GM10266 (cell line): ENCODE measurements around the gene CYSLTR2.

Experiments
- DNase-seq: peaks from one replicate; pipeline ENCODE4 v3.0.0; 2012; ENCODE audit errors: extremely low spot score
- TF ChIP-seq, protein P1 (sequence below): IDR thresholded peaks from 2 replicates; pipeline ENCODE4 v1.5.1; 2012; ENCODE audit warnings: mild to moderate bottlenecking, low read depth; ENCODE audit not compliant: control insufficient read depth, insufficient read depth; ENCODE audit errors: missing control alignments

CYSLTR2 gene

DNA sequence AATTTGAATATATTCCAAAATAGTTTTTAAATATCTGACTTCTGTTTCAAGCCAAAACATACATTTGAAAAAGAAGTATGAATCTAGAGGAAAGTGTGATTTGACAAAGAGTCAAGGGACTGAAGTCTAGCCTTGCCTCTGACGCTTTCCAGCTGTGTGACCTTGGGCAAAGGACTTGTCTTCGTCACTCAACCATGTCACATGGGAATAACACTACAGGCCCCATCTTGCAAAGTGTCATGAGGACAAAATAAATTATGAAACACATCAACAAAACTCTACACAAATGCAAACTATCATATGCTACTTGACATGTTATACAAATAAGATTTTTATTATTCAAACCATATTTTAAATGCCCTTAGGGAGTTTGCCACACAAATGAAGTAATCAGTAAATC is 73.0 kb downstream of the CYSLTR2 start:
- DNase-seq: no peak
- TF ChIP-seq, protein P1, sequence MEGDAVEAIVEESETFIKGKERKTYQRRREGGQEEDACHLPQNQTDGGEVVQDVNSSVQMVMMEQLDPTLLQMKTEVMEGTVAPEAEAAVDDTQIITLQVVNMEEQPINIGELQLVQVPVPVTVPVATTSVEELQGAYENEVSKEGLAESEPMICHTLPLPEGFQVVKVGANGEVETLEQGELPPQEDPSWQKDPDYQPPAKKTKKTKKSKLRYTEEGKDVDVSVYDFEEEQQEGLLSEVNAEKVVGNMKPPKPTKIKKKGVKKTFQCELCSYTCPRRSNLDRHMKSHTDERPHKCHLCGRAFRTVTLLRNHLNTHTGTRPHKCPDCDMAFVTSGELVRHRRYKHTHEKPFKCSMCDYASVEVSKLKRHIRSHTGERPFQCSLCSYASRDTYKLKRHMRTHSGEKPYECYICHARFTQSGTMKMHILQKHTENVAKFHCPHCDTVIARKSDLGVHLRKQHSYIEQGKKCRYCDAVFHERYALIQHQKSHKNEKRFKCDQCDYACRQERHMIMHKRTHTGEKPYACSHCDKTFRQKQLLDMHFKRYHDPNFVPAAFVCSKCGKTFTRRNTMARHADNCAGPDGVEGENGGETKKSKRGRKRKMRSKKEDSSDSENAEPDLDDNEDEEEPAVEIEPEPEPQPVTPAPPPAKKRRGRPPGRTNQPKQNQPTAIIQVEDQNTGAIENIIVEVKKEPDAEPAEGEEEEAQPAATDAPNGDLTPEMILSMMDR: no peak

DNA sequence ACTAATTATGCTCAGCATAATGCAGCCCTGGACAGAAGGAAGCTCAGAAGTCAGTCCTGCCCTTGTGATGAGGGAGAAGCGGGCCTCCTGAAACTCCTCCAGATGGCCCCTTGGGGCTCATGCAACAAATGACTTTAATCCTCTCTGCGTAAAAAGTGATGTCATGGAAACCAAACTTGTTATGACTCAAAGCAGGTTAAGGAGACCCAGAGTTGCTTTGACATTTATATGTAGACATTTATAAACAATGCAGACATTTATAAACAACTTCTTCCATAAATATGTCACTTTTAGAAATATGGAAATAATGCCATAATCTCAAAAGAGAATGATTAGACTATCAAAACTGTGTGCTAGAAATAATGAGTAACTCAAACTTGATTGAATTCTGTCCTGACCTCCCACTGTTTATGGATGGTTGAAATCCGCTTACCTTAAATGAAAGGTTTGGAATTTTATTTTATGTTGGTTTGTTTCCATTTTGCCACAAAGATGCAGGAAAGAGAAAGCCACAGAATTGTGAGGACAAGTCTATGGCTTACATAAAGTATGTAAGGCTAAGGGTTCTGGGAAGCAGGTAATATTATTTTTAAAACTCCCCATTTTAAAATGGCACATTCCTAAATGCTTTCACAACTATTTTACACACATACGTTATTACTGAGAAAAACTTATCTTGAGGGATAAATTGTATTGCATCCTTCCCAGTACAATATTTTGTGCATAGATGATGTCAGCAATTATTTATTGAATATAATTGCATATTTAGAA is 73.7 kb downstream of the CYSLTR2 start:
- TF ChIP-seq, protein P1: no peak
- DNase-seq: no peak

DNA sequence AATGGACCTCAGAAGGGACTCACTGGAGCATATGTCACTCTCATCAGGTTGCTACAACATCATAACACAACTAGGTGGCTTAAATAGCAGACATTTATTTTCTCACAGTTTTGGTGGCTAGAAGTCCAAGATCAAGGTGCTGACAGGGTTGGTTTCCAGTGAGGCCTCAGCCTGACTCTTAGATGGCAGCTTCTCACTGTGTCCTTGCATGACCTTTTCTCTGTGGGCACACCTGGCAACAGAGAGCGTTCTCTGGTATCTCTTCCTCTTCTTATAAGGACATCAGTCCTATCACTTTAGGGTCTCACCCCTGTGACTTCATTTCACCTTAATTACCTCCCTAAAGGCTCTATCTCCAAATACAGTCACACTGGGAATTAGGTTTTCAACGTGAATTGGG is 74.5 kb downstream of the CYSLTR2 start:
- no peak for DNase-seq
- TF ChIP-seq, protein P1: no peak

DNA sequence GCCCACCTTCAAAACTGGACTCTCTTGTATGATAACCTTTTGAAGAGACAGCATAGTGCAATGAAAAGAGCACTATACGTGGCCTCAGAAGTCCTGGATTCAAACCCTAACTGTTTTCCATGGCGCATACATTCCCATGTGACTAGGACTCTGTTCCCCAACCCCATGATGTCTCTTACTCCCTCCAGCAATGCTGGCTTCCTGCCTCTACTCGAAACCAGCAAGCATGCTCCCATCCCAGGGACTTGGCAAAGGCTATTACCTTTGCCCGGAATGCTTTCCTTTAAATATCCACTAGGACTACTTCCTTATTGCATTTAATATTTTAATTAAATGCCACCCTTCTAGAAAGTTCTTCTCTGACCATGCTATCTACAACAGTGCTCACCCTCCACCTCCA is 75.1 kb downstream of the CYSLTR2 start:
- TF ChIP-seq, protein P1: no peak
- no peak for DNase-seq

DNA sequence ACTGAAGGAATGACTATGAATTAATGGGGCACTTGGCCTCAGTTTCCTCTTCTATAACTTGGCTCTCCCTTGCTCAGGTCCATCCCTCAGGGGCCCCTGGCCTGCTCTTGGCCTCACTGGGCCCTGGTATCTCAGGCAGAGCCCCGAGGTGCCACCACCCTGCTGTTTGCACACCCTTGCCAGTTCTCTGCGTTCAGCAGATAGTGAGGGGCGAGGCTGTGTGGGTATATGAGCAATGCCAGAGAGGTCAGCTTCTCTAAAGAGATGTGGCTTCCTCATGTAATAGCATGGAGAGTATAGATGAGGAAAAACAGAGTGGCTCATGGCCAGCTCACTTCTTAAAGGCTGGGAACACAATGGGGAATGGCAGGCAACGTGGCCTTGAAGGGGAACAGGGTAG is 76.1 kb downstream of the CYSLTR2 start:
- TF ChIP-seq, protein P1: no peak
- no peak for DNase-seq

DNA sequence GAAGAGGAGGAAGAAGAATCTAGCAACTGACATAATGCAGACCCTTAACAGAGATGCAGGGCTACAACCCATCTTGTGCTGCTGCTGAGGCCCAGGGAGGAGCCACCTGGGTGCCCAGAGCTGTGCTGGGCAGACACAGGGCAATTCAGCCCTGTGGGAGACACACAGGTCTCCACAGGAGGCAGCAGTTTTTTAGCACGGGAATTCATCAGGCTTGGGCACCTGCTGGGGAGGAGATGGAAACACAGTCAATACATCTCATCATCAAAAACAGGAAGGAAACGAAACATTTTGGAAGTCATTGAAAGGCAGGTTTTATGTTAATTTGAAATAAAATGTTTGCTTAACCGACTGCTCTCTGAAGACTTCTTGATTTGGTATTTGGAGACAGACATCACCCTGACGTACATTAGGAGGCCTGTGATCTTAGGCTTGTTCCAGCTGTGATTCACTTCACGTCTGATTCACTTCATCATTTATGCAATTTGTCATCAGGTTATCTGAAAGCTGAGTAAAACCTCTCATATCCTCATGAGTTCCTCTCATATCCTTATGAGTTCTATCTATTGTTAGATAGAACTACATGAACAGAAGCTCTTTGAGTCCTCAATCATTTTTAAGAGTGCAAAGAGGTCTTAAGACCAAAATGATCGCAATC is 77.4 kb downstream of the CYSLTR2 start:
- TF ChIP-seq, protein P1: no peak
- DNase-seq: no peak

DNA sequence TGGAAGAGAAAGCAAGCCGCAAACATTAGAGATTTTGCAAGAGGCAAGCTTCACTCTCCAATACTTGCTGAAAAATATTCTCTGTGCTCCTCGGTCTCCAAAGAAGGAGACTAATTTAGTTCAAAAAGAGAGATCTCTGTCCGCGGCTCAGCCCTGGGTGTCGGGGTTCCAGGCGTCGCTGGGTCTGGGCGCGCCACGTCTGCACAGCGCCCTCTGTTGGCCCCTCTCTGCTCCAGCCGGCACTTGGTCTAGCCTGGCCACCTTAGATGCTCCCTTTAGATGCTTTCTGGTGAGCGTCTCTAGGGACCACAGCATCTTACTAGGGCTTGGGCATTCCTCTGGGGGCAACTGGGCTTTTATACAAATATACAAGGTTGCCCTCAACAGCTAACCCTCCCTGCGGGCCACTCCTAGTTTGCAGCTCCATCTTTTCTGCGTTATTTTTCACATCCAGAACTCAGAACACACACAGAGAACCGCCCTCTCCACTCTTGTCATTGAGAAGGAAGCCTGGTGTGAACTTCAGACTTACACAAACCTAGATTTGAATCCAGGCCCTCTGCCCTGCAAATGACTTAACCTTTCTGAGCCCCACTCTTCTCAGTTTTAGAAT is 78.3 kb downstream of the CYSLTR2 start:
- TF ChIP-seq, protein P1: peak; percentile 87
- DNase-seq: peak; percentile 39
